HG03558 (cell line): ENCODE measurements around the gene ABHD12.
"Not testable (repeated sequence)": the region's sequence is repeated elsewhere in the genome, so short reads cannot be mapped to it uniquely, and the experiment has no call there.

Experiments
- ATAC-seq: cut with Tn5 transposase; IDR thresholded peaks from one replicate; pipeline ENCODE4 v1.9.1; 2021; ENCODE audit warnings: moderate number of reproducible peaks; ENCODE audit not compliant: unreplicated experiment; ENCODE audit errors: extremely low read depth

ABHD12 gene

DNA sequence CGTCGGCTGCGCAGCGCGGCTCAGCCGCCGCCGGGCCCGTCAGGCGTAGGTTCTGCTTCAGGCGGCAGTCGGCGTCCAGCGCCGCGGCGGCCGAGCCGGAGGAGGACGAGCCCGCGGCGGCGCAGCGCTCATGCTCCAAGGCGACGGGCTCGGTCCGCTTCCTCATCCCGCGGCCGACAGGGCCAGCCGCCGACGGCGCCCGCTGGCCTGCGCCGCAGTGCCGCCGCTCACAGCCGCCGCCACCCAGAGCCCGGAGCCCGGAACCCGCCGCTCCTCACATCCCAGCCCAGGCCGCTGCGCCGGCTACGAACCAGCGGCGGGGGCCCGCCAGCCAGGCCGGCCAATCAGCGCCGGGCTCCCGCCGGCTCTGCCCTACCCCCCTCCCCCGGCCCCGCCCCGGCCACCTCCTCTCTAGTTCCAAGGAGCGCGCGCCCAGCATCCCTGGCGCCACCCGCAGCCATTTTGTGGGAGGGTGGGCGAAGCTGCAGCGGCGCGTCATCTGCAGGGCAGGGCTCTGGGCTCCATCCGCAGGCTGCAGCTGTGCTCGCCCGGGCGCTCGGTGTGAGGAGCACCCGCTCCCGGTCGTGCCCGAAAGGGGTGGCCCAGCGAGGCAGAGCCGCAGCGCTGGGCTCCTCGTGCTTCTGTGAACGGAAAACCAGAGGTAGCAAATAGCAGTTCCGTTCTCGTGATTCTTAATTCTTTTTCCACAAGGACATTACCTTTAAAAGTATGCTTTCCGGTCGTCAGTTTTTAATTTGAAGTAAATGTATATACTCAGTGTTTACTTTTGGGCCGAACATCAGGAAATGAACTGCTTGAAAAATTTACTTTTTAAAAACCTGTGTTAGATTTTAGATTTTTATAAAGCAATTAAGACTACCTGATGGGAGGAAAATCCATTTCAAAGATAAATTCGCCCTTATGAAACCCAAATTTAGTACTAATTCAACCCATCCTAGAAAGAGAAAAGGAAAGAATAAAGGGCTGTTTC, at the start of gene ABHD12:
ABHD12 (minus strand) TSS at position 298 of the 991 bp plus-strand sequence; CDS start at position 166, 132 bp downstream.
- ATAC-seq: peak; percentile 85

GRCh38 chr20:25439328-25439727, 48.7 kb upstream of the ABHD12 start:
- no peak for ATAC-seq

DNA sequence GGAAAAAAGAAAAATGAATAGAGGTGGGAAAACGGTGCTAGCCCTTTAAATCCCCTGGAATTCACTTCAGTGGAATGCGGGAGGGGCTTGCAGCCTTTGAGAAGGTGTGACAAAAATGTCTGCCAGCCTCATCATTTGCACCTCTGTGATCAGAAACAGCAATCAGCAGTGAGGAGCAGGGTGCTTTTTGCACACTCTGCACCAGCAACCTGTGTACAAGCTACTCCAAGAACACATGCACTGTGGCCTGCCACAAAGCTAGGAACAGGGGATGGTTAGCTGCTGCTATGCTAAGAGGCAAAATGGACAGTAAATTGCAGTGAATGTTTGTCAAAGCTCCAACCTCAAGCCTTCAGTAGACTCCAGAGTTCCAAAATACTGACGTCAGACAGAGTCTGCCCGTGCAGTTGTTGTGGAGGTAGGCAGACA, 46.5 kb upstream of the ABHD12 start:
- ATAC-seq: no peak

GRCh38 chr20:25424536-25424935, 33.9 kb upstream of the ABHD12 start:
- ATAC-seq: no peak

GRCh38 chr20:25422032-25422431, 31.4 kb upstream of the ABHD12 start:
- ATAC-seq: no peak

- no peak for ATAC-seq
Observed at GRCh38 chr20:25421102-25421501, 30.5 kb upstream of the ABHD12 start.

GRCh38 chr20:25418776-25419175, 28.1 kb upstream of the ABHD12 start:
- no peak for ATAC-seq

- ATAC-seq: no peak
Observed at GRCh38 chr20:25408890-25409289, 18.3 kb upstream of the ABHD12 start.

GRCh38 chr20:25408170-25408547, 17.5 kb upstream of the ABHD12 start:
- no peak for ATAC-seq

GRCh38 chr20:25407311-25408169, 16.9 kb upstream of the ABHD12 start, which contains the start of gene GINS1:
GINS1 (plus strand) TSS chr20:25407673; CDS start chr20:25407821, 148 bp downstream.
- peak; percentile 69 for ATAC-seq

- no peak for ATAC-seq
Observed at GRCh38 chr20:25402583-25402982, 11.9 kb upstream of the ABHD12 start.

DNA sequence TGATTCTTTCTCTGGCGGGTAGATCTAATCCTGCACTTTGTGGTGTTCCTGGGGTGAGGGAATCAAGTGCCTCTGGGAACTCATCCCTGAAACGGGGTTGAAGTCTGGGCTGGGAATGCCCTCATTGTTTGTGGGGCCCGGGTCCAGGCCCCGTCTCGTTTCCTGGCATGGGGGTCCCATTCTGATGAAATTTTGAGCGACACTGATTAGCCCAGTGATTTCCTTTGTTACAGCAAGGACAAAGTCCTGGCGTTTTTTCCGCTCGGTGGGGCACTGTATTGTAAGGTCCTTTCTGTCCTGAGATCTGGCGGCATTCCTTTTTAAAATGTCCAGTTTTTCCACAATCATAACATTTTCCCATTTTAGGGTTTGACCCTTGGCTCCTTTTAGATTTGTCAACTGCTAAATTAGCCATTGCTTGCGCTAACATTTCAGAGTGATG, 9.7 kb upstream of the ABHD12 start:
- not testable (repeated sequence) for ATAC-seq

GRCh38 chr20:25399037-25399430, 8.4 kb upstream of the ABHD12 start:
- ATAC-seq: no peak

DNA sequence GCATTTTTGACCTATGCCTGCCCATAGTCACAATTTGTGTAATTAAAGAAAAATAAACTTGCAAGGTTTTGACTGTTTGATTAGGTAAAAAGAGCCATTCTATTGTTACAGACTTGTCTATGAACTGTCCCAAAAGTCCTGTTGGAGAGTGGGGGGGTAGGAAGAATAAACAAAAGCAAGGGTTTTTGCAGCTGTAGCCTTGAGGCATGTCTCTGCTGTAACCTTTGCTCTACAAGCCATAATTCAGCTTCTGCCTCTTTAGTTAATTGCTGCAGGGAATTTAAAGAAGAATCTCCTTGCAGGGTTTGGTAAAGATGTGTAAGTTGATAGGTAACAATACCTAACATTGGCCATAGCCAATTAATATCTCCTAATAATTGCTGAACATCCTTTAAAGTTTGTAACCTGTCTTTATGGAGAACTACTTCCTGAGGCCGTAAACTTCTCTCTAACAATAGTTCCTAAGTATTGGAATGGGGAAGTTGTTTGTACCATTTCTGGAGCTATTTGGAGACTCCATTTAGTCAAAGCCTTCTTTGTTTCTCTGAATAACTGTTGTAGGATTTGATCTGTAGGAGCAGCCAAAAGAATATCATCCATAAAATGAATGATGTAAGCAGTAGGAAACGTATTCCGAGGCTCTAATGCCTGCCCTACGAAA, 7.9 kb upstream of the ABHD12 start:
- no peak for ATAC-seq

GRCh38 chr20:25397821-25398220, 7.2 kb upstream of the ABHD12 start:
- no peak for ATAC-seq

- ATAC-seq: no peak
Observed at GRCh38 chr20:25397096-25397495, 6.5 kb upstream of the ABHD12 start.

- ATAC-seq: no peak
Observed at GRCh38 chr20:25394996-25395395, 4.4 kb upstream of the ABHD12 start.

DNA sequence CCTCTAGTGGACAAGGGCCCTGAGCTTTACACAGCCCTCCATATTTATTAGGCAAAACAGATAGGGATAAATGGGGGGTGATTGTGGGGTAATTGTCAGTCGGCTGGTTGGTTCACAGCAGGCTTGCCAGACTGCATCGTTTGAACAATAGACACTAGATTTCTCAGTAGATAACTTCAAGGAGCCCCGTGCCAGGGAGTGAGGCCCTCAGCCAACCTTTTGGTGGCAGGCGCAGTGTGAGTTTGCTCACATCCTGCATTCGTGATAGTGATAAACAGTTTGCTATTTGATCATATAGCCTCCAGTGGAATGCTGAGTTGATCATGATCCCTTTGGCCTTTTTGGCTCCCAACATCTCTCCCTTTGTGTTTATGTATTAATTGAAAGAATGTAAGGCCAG, 3.6 kb upstream of the ABHD12 start:
- no peak for ATAC-seq

- peak; percentile 7 for ATAC-seq
Observed at GRCh38 chr20:25389858-25390537, 637 bp downstream of the ABHD12 start.

- no peak for ATAC-seq
Observed at GRCh38 chr20:25389401-25389857, 1.2 kb downstream of the ABHD12 start.
